Activated T-cell treated with anti-CD3 and anti-CD28 coated beads, Interleukin-2, amount 50 U/mL, for 24 hours (primary cell): ENCODE results near the gene ADGRL1.
"Not testable (repeated sequence)": the region's sequence is repeated elsewhere in the genome, so short reads cannot be mapped to it uniquely, and the experiment has no call there.

Experiments
- DNase-seq: peaks from one replicate; pipeline ENCODE4 v3.0.0-alpha.2; 2020
- H3K27ac Mint-ChIP-seq: 2 replicates; pipeline ENCODE4 v1.8.0; 2020; ENCODE audit warnings: mild to moderate bottlenecking, mixed read lengths
- H3K27me3 Mint-ChIP-seq: 2 replicates; pipeline ENCODE4 v1.8.0; 2020; ENCODE audit warnings: mixed read lengths
- H3K36me3 Mint-ChIP-seq: 2 replicates; pipeline ENCODE4 v1.8.0; 2020; ENCODE audit warnings: low read depth, mixed read lengths
- H3K4me1 Mint-ChIP-seq: 2 replicates; pipeline ENCODE4 v1.8.0; 2020; ENCODE audit warnings: low read depth, mixed read lengths
- H3K4me3 Mint-ChIP-seq: 2 replicates; pipeline ENCODE4 v1.8.0; 2020; ENCODE audit warnings: mild to moderate bottlenecking, moderate library complexity, mixed read lengths
- H3K9me3 Mint-ChIP-seq: 2 replicates; pipeline ENCODE4 v1.8.0; 2020; ENCODE audit warnings: mixed read lengths

Gene ADGRL1

GRCh38 chr19:14237014-14237941 is 31.3 kb upstream of the ADGRL1 start:
- no peaks in the 10 kb centered on the region for H3K36me3 Mint-ChIP-seq
- DNase-seq = no peak
- no peak overlapping the region for H3K4me3 Mint-ChIP-seq
- no peak overlapping the region for H3K27ac Mint-ChIP-seq
- peaks cover 4% of the 10 kb centered on the region for H3K4me1 Mint-ChIP-seq
- H3K9me3 Mint-ChIP-seq = peaks cover 4% of the 10 kb centered on the region
- no peaks in the 10 kb centered on the region for H3K27me3 Mint-ChIP-seq

DNA sequence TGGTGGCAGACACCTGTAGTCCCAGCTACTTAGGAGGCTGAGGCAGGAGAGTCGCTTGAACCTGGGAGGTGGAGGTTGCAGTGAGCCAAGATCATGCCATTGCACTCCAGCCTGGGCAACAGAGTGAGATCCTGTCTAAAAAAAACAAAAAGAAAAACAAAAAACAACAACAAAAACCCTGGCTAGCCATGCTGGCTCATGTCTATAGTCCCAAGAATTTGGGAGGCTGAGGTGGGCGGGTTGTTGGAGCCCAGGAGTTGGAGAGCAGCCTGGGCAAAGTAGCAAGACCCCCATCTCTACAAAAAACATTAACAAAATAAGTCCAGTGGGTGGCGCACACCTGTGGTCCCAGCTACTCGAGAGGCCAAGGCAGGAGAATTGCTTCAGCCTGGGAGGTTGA is 27.0 kb upstream of the ADGRL1 start:
- H3K4me1 Mint-ChIP-seq = peaks cover 13% of the 10 kb centered on the region

GRCh38 chr19:14228446-14229071 is 22.6 kb upstream of the ADGRL1 start:
- not testable (repeated sequence) for H3K27me3 Mint-ChIP-seq, H3K36me3 Mint-ChIP-seq, H3K9me3 Mint-ChIP-seq, H3K4me3 Mint-ChIP-seq, DNase-seq, H3K27ac Mint-ChIP-seq
- peaks cover 12% of the 10 kb centered on the region for H3K4me1 Mint-ChIP-seq

More for the DNA sequence above, 27.0 kb upstream of the ADGRL1 start:
- not testable (repeated sequence) for H3K36me3 Mint-ChIP-seq, H3K9me3 Mint-ChIP-seq, H3K27me3 Mint-ChIP-seq, H3K4me3 Mint-ChIP-seq, H3K27ac Mint-ChIP-seq, DNase-seq

GRCh38 chr19:14226498-14226897 is 20.5 kb upstream of the ADGRL1 start:
- H3K4me1 Mint-ChIP-seq = peaks cover 15% of the 10 kb centered on the region

DNA sequence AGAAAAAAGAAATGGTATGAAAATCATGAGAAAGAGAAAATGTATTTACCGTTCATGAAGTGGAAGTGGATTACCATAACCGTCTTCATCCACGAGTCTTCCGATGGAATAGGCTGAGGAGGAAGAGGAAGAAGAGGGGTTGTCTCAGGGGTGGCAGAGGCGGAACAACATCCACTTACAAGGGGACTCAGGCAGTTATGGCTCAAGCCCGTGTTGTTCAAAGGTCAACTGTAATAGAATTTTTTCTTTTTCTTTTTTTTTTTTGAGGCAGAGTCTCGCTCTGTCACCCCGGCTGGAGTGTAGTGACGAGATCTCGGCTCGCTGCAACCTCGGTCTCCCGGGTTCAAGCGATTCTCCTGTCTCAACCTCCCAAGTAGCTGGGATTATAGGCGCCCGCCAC is 16.9 kb upstream of the ADGRL1 start:
- Mint-ChIP-seq H3K9me3 (no peaks in the 10 kb centered on the region), H3K27me3 (no peaks in the 10 kb centered on the region), H3K36me3 (no peaks in the 10 kb centered on the region), H3K27ac (no peak overlapping the region), H3K4me1 (peaks cover 11% of the 10 kb centered on the region), H3K4me3 (no peak overlapping the region)
- DNase-seq = no peak

More at GRCh38 chr19:14226498-14226897, 20.5 kb upstream of the ADGRL1 start:
- not testable (repeated sequence) for H3K27ac Mint-ChIP-seq, H3K27me3 Mint-ChIP-seq, H3K36me3 Mint-ChIP-seq, H3K9me3 Mint-ChIP-seq, H3K4me3 Mint-ChIP-seq, DNase-seq

DNA sequence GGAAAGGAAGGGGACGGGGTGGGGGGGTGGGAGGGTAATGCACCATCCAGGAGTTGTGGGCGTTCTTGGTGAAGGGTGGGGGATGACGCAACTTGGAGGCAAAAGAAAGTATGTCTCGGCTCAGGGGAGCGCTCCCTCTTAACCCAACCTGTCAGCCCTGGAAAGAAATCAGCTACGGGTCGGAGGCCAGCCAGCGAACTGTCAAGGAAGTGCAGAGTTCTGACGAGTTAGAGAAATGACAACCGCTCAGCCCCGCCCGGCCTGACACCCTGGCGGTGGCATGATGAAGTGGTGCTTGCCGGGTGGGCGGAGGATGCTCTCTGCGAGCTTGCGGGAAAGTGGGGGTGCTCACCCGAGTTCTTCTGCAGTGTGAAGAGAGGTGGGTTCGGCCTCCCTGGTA is 15.4 kb upstream of the ADGRL1 start:
- not testable (repeated sequence) for H3K36me3 Mint-ChIP-seq, H3K9me3 Mint-ChIP-seq, H3K27me3 Mint-ChIP-seq
- peak; percentile 83 for DNase-seq
- peak overlapping the region; percentile 67 for H3K4me3 Mint-ChIP-seq
- H3K4me1 Mint-ChIP-seq = peaks cover 13% of the 10 kb centered on the region
- H3K27ac Mint-ChIP-seq = peak overlapping the region; percentile 59

GRCh38 chr19:14218620-14219330 is 12.8 kb upstream of the ADGRL1 start:
- Mint-ChIP-seq H3K27me3 (no peaks in the 10 kb centered on the region), H3K9me3 (no peaks in the 10 kb centered on the region), H3K36me3 (no peaks in the 10 kb centered on the region), H3K4me1 (peaks cover 15% of the 10 kb centered on the region), H3K27ac (no peak overlapping the region), H3K4me3 (no peak overlapping the region)
- DNase-seq = no peak

DNA sequence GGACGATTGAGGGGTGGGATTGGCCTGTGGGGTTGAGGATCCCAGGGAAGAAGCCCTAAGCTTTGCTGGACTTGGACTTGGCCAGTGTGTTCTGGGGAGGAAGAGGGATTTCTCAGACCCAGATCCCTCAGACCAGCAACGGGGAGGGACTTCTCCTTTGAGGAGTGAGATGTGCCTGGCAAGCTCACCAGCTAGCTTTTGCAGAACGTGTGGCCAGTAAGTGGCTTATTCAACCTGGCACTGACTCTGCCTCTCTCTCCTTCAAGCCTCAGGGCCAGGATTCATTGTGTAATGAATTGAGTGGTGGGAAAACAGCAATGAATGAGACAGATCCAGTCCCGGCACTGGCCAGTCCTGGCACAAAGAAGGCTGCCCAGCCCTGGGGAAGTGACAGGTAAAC is 11.9 kb upstream of the ADGRL1 start:
- H3K36me3 Mint-ChIP-seq, H3K9me3 Mint-ChIP-seq: not testable (repeated sequence)

GRCh38 chr19:14214580-14214979 is 8.6 kb upstream of the ADGRL1 start:
- no peaks in the 10 kb centered on the region for H3K9me3 Mint-ChIP-seq
- no peaks in the 10 kb centered on the region for H3K36me3 Mint-ChIP-seq
- H3K4me3 Mint-ChIP-seq = no peak overlapping the region
- H3K4me1 Mint-ChIP-seq = peaks cover 9% of the 10 kb centered on the region
- H3K27me3 Mint-ChIP-seq = peaks cover 7% of the 10 kb centered on the region
- H3K27ac Mint-ChIP-seq = no peak overlapping the region
- no peak for DNase-seq

More for the DNA sequence above, 11.9 kb upstream of the ADGRL1 start:
- DNase-seq, H3K27ac Mint-ChIP-seq, H3K4me3 Mint-ChIP-seq, H3K27me3 Mint-ChIP-seq: not testable (repeated sequence)
- H3K4me1 Mint-ChIP-seq = peaks cover 15% of the 10 kb centered on the region

GRCh38 chr19:14210182-14210581 is 4.2 kb upstream of the ADGRL1 start:
- Mint-ChIP-seq H3K27me3 (peaks cover 25% of the 10 kb centered on the region), H3K4me1 (peaks cover 20% of the 10 kb centered on the region)
- H3K4me3 Mint-ChIP-seq, H3K27ac Mint-ChIP-seq, H3K36me3 Mint-ChIP-seq, H3K9me3 Mint-ChIP-seq, DNase-seq: not testable (repeated sequence)

DNA sequence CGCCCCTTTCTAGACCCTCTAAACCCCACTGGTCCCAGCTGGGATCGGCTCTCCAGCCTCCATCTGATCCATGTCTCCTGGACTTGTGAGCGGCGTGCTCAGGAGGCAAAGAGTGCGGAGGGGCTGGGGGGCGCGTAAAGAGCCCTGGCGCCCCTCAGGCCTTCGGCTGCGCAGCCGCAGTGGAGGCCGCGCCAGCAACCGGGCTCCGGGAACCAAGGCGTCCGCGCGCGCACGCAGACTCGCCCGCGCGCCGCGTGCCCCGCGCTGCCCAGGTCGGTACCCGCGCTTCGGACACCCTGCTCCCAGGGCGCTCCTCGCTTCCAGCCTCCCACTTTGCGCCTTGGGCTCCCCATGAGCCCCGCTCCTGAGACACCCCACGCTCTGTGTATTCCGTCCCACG is 3.4 kb upstream of the ADGRL1 start:
- not testable (repeated sequence) for H3K9me3 Mint-ChIP-seq, H3K36me3 Mint-ChIP-seq, H3K27ac Mint-ChIP-seq
- peaks cover 29% of the 10 kb centered on the region for H3K27me3 Mint-ChIP-seq
- H3K4me1 Mint-ChIP-seq = peaks cover 26% of the 10 kb centered on the region
- DNase-seq = peak; percentile 49
- H3K4me3 Mint-ChIP-seq = peak overlapping the region; percentile 55

GRCh38 chr19:14208496-14208895 is 2.5 kb upstream of the ADGRL1 start:
- H3K4me3 Mint-ChIP-seq, H3K36me3 Mint-ChIP-seq, H3K27ac Mint-ChIP-seq, DNase-seq, H3K9me3 Mint-ChIP-seq: not testable (repeated sequence)
- Mint-ChIP-seq H3K27me3 (peaks cover 29% of the 10 kb centered on the region), H3K4me1 (peaks cover 35% of the 10 kb centered on the region)

DNA sequence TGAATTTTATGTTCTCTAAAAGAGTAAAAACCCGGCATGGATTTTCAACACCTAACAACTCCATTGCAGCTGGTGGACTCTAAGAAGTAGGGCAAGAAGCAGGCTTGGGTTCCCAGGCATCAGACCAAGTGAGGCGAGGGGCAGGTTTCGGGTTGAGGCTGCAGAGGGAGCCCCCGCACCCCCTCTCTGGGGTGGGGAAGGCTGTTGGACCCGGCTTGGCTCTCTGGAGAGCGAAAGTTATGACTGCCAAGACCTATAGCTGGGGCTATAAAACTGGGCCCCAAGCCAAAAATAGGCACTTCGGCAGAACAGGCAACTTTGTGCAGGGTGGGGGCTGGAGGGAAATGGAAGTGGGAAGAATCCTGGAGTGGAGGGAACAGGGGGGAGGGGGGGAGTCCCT is 1.8 kb upstream of the ADGRL1 start:
- not testable (repeated sequence) for H3K36me3 Mint-ChIP-seq, H3K9me3 Mint-ChIP-seq, DNase-seq
- Mint-ChIP-seq H3K27me3 (peaks cover 29% of the 10 kb centered on the region), H3K4me3 (peak overlapping the region; percentile 82), H3K4me1 (peaks cover 41% of the 10 kb centered on the region), H3K27ac (peak overlapping the region; percentile 92)

DNA sequence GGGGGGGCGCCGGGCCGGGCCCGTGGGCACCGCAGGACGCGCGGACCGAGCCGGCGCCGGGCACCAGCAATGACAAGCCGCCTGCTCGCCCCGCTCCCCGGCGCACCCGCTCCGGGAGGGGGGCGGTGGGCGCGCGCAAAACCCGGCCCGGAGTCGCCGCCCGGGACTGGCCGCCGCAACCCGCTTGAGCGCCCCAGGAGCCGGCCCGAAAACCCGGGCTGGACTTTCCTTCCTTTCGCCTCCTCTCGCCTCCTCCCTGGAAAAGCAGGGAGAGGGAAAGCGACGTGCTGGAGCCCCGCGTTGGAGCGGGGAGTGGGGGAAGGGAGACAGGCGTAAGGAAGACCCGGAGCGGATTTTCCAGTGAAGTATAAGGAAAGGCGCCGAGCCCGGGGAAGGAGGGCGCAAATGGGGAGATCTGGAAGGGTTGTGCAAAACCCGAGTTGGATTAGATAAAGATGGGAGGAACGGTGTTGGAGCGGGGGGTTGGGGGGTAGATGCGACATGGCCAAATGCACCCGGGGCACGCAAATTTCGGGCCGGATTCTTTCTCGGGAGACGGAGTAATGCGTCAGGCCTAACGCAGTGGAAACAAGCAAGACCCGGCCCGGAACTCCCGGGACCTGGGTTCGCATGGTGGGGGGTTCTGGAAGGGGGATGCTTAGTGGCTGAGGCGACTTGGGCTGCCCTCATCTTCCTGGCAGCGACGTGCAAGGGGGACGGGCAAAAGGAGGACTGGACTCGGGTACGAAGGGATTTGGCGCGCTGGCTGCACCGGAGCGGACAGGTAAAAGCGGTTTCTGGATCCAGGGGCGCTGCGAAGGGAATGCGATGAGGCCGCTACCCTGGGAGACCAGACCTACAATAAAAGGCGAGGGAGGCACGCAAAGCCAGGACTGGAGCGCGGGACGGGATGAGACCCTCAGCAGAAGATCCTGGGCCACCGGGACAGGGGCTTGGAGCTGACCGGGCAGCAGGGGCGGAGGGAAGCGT is 1.1 kb upstream of the ADGRL1 start:
- H3K36me3 Mint-ChIP-seq, H3K9me3 Mint-ChIP-seq: not testable (repeated sequence)
- H3K27ac Mint-ChIP-seq = peak overlapping the region; percentile 92
- H3K27me3 Mint-ChIP-seq = peaks cover 29% of the 10 kb centered on the region
- peaks cover 45% of the 10 kb centered on the region for H3K4me1 Mint-ChIP-seq
- peak; percentile 92 for DNase-seq
- H3K4me3 Mint-ChIP-seq = peak overlapping the region; percentile 82
